ENCODE measurements around the gene ENO1.
"Not testable (repeated sequence)": the region's sequence is repeated elsewhere in the genome, so short reads cannot be mapped to it uniquely, and the experiment has no call there.

ENO1 gene

GRCh38 chr1:8896775-8897174 lies 18.3 kb upstream of the ENO1 start:
- not testable (repeated sequence) for DNase-seq (ENCODE audit: low read depth in 2 of 2)

- no peak for DNase-seq (ENCODE audit: low read depth in 2 of 2)
Observed at GRCh38 chr1:8892026-8892425, 13.5 kb upstream of the ENO1 start.

- DNase-seq (ENCODE audit: low read depth in 2 of 2), result no peak
Observed at GRCh38 chr1:8891401-8891800, 12.9 kb upstream of the ENO1 start.

GRCh38 chr1:8889925-8890785 lies 11.7 kb upstream of the ENO1 start:
- no peak for DNase-seq (ENCODE audit: low read depth in 2 of 2)

GRCh38 chr1:8889103-8889846 lies 10.8 kb upstream of the ENO1 start:
- DNase-seq (ENCODE audit: low read depth in 2 of 2), result no peak

- DNase-seq (ENCODE audit: low read depth in 2 of 2), result no peak
Observed at GRCh38 chr1:8886589-8886988, 8.1 kb upstream of the ENO1 start.

- not testable (repeated sequence) for DNase-seq (ENCODE audit: low read depth in 2 of 2)
Observed at GRCh38 chr1:8886031-8886524, 7.6 kb upstream of the ENO1 start.

- not testable (repeated sequence) for DNase-seq (ENCODE audit: low read depth in 2 of 2)
Observed at GRCh38 chr1:8884105-8884504, 5.6 kb upstream of the ENO1 start.

GRCh38 chr1:8883491-8883890 lies 5.0 kb upstream of the ENO1 start:
- no peak for DNase-seq (ENCODE audit: low read depth in 2 of 2)

- DNase-seq (ENCODE audit: low read depth in 2 of 2), result peak in 1 of 2 donors; percentile 46
Observed at GRCh38 chr1:8879922-8880676, 1.6 kb upstream of the ENO1 start.

- no peak for DNase-seq (ENCODE audit: low read depth in 2 of 2)
Observed at GRCh38 chr1:8879464-8879921, 1.0 kb upstream of the ENO1 start.

- DNase-seq (ENCODE audit: low read depth in 2 of 2), result peak; percentile 97 to 98
Observed at GRCh38 chr1:8878698-8879463, 395 bp upstream of the ENO1 start.

- DNase-seq (ENCODE audit: low read depth in 2 of 2), result no peak
Observed at GRCh38 chr1:8876087-8876486, 2.4 kb downstream of the ENO1 start.

- no peak for DNase-seq (ENCODE audit: low read depth in 2 of 2)
Observed at GRCh38 chr1:8875216-8875861, 3.1 kb downstream of the ENO1 start.

- DNase-seq (ENCODE audit: low read depth in 2 of 2), result no peak
Observed at GRCh38 chr1:8874230-8875201, 4.0 kb downstream of the ENO1 start.

- peak; percentile 79 to 81 for DNase-seq (ENCODE audit: low read depth in 2 of 2)
Observed at GRCh38 chr1:8873506-8874229, 4.8 kb downstream of the ENO1 start.

- DNase-seq (ENCODE audit: low read depth in 2 of 2), result no peak
Observed at GRCh38 chr1:8873001-8873400, 5.5 kb downstream of the ENO1 start.

GRCh38 chr1:8871965-8872399 lies 6.5 kb downstream of the ENO1 start:
- no peak for DNase-seq (ENCODE audit: low read depth in 2 of 2)

- DNase-seq (ENCODE audit: low read depth in 2 of 2), result no peak
Observed at GRCh38 chr1:8871539-8871935, 6.9 kb downstream of the ENO1 start.

All from stimulated activated CD8-positive, alpha-beta memory T cell treated with anti-CD3 and anti-CD28 coated beads, Interleukin-7, amount 100 ng/mL, for 4 hours (primary cell).